Measurements from ENCODE around the gene FOXO3.

FOXO3 gene

DNA sequence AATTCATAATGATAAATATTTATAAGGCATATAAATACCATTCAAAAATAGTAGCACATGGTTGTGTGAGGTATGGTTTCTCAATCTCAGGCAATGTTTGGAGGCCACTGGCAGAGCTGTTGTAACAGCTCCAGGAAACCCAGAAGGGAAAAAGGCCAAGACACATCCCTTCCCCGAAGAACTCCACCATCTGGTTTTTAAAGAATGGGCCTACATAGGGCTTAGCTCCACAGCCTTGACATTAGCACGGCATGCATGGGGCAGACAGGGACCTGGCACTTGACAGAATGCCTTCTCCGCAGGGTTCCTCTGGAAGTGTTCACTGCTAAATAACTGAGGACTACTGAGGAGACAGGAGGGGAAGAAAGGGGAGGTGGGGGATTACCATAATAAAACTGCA lies 16.1 kb upstream of the FOXO3 start:
- Histone ChIP-seq H3K79me2 (ENCODE audit: control insufficient read depth, insufficient read depth, low read length, poor library complexity) (no peaks in the 10 kb centered on the region), H3K4me2 (ENCODE audit: low read length) (no peak overlapping the region), H3K27me3 (ENCODE audit: insufficient read depth, low read length) (no peaks in the 10 kb centered on the region), H3K23ac (ENCODE audit: low read length) (no peak overlapping the region), H3K14ac (ENCODE audit: low read length) (no peak overlapping the region), H4K8ac (ENCODE audit: low read depth, low read length) (no peak overlapping the region), H3K27ac (ENCODE audit: low read depth, low read length) (no peak overlapping the region), H2BK120ac (ENCODE audit: insufficient read depth, low read length, poor library complexity) (no peak overlapping the region), H2AFZ (ENCODE audit: insufficient read depth, low read length, poor library complexity) (no peak overlapping the region), H3K9me3 (ENCODE audit: insufficient read depth, low read depth, low read length) (no peaks in the 10 kb centered on the region), H3K36me3 (ENCODE audit: control insufficient read depth in 1 of 2, insufficient read depth in 2 of 2, low read length in 2 of 2) (no peaks in the 10 kb centered on the region), H3K79me1 (ENCODE audit: low read length) (no peaks in the 10 kb centered on the region), H4K12ac (ENCODE audit: low read depth, low read length) (no peak overlapping the region), H4K91ac (ENCODE audit: low read depth, low read length) (no peak overlapping the region), H3K9ac (ENCODE audit: low read length) (no peak overlapping the region), H3K4me3 (ENCODE audit: low read depth, low read length) (no peak overlapping the region), H3K18ac (ENCODE audit: low read length) (no peak overlapping the region), H2BK12ac (ENCODE audit: low read length) (no peak overlapping the region), H3K4me1 (ENCODE audit: control insufficient read depth in 1 of 2, insufficient read depth in 2 of 2, low read length in 2 of 2) (no peaks in the 10 kb centered on the region), H2AK5ac (ENCODE audit: low read length) (no peak overlapping the region), H3K4ac (ENCODE audit: low read depth, low read length) (no peak overlapping the region), H2BK5ac (ENCODE audit: low read depth, low read length, poor library complexity) (no peak overlapping the region)
- no peak for DNase-seq
- no CpG with 5 or more reads among the region's 3 CpGs for WGBS (ENCODE audit: extremely low coverage, insufficient coverage, insufficient read length)

DNA sequence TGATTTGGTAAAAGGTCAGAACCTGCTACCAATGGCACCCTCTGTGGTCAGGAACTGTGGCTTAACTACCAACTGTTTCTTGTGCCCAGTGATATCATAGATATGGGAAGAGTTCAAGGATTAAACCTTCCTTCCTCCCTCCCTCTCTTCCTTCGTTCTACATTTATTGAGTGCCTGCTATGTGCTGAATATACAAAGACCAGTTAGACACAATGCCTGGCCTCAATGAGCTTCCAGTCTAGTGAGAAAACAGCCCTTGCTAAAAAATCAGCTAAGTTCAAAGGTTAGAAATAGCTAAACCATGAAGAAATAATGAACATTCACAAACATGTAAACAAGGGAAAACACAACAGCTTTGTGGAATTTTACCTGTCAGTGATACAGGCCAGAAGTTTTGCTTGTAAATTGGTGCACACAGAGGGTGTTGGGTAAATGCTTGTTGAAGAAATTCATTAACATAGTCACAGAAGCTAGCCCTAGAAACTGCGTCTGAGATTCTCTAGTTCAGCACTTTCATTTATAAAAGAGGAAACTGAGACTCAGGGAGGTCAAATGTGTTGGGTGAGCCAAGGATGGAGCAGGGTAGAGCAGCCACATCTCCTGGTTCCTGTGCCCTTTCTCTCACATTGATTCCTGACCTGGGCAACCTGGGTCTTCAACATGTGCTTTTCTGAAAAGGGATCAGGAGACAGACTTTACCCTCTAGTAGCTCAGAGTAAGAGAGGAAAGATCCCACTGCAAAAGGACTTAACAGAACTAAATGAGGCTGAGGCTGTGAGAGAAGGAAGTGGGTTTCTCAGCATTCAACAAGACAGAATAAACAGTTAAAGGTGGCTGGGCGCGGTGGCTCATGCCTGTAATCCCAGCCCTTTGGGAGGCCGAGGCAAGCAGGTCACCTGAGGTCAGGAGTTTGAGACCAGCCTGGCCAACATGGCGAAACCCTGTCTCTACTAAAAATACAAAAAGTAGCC lies 14.4 kb upstream of the FOXO3 start:
- no peak overlapping the region for H3K27ac ChIP-seq (ENCODE audit: low read depth, low read length)
- H4K12ac ChIP-seq (ENCODE audit: low read depth, low read length), result no peak overlapping the region
- no peak overlapping the region for H3K4ac ChIP-seq (ENCODE audit: low read depth, low read length)
- no peak overlapping the region for H4K8ac ChIP-seq (ENCODE audit: low read depth, low read length)
- no peak overlapping the region for H2BK5ac ChIP-seq (ENCODE audit: low read depth, low read length, poor library complexity)
- H3K4me2 ChIP-seq (ENCODE audit: low read length), result no peak overlapping the region
- no peak overlapping the region for H4K91ac ChIP-seq (ENCODE audit: low read depth, low read length)
- no peak overlapping the region for H3K14ac ChIP-seq (ENCODE audit: low read length)
- no peak overlapping the region for H2AFZ ChIP-seq (ENCODE audit: insufficient read depth, low read length, poor library complexity)
- no peaks in the 10 kb centered on the region for H3K9me3 ChIP-seq (ENCODE audit: insufficient read depth, low read depth, low read length)
- no peak overlapping the region for H3K9ac ChIP-seq (ENCODE audit: low read length)
- no peak overlapping the region for H3K4me3 ChIP-seq (ENCODE audit: low read depth, low read length)
- H3K79me2 ChIP-seq (ENCODE audit: control insufficient read depth, insufficient read depth, low read length, poor library complexity), result no peaks in the 10 kb centered on the region
- H3K18ac ChIP-seq (ENCODE audit: low read length), result no peak overlapping the region
- no peaks in the 10 kb centered on the region for H3K79me1 ChIP-seq (ENCODE audit: low read length)
- no peak for DNase-seq
- H2BK120ac ChIP-seq (ENCODE audit: insufficient read depth, low read length, poor library complexity), result no peak overlapping the region
- peaks cover 0 to 3% of the 10 kb centered on the region in 2 experiments for H3K4me1 ChIP-seq (ENCODE audit: control insufficient read depth in 1 of 2, insufficient read depth in 2 of 2, low read length in 2 of 2)
- H2AK5ac ChIP-seq (ENCODE audit: low read length), result no peak overlapping the region
- H3K27me3 ChIP-seq (ENCODE audit: insufficient read depth, low read length), result no peaks in the 10 kb centered on the region
- H2BK12ac ChIP-seq (ENCODE audit: low read length), result no peak overlapping the region
- no peak overlapping the region for H3K23ac ChIP-seq (ENCODE audit: low read length)
- WGBS (ENCODE audit: extremely low coverage, insufficient coverage, insufficient read length), result no CpG with 5 or more reads among the region's 6 CpGs
- no peaks in the 10 kb centered on the region for H3K36me3 ChIP-seq (ENCODE audit: control insufficient read depth in 1 of 2, insufficient read depth in 2 of 2, low read length in 2 of 2)

DNA sequence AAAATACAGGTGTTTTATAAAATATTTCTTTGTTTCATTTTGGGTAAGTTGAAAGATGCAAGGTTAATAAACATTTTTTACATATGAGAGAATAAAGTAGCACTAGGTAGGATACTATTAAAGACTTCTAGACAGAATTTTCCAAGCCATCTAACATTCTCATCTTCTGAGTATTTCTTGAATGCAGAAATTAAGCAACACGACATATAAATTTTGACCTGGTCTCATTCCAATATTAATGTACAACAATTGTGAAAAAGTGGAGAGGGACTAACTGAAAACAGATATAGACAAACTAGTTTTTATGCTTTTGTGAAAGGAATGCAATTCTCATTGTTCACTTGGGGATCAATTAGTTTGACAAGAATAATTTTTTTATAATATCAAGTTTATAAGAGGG lies 11.5 kb upstream of the FOXO3 start:
- H3K18ac ChIP-seq (ENCODE audit: low read length), result no peak overlapping the region
- no peak overlapping the region for H4K91ac ChIP-seq (ENCODE audit: low read depth, low read length)
- no peaks in the 10 kb centered on the region for H3K79me1 ChIP-seq (ENCODE audit: low read length)
- H2AFZ ChIP-seq (ENCODE audit: insufficient read depth, low read length, poor library complexity), result no peak overlapping the region
- no peak overlapping the region for H2BK12ac ChIP-seq (ENCODE audit: low read length)
- no peak overlapping the region for H3K27ac ChIP-seq (ENCODE audit: low read depth, low read length)
- H2BK5ac ChIP-seq (ENCODE audit: low read depth, low read length, poor library complexity), result no peak overlapping the region
- no peaks in the 10 kb centered on the region for H3K9me3 ChIP-seq (ENCODE audit: insufficient read depth, low read depth, low read length)
- H3K4me3 ChIP-seq (ENCODE audit: low read depth, low read length), result no peak overlapping the region
- peaks cover 0 to 3% of the 10 kb centered on the region in 2 experiments for H3K4me1 ChIP-seq (ENCODE audit: control insufficient read depth in 1 of 2, insufficient read depth in 2 of 2, low read length in 2 of 2)
- H3K36me3 ChIP-seq (ENCODE audit: control insufficient read depth in 1 of 2, insufficient read depth in 2 of 2, low read length in 2 of 2), result no peaks in the 10 kb centered on the region
- no peak overlapping the region for H3K9ac ChIP-seq (ENCODE audit: low read length)
- H4K8ac ChIP-seq (ENCODE audit: low read depth, low read length), result no peak overlapping the region
- no peak overlapping the region for H2AK5ac ChIP-seq (ENCODE audit: low read length)
- no peak overlapping the region for H2BK120ac ChIP-seq (ENCODE audit: insufficient read depth, low read length, poor library complexity)
- H4K12ac ChIP-seq (ENCODE audit: low read depth, low read length), result no peak overlapping the region
- no peaks in the 10 kb centered on the region for H3K79me2 ChIP-seq (ENCODE audit: control insufficient read depth, insufficient read depth, low read length, poor library complexity)
- H3K27me3 ChIP-seq (ENCODE audit: insufficient read depth, low read length), result no peaks in the 10 kb centered on the region
- no peak overlapping the region for H3K4me2 ChIP-seq (ENCODE audit: low read length)
- no peak overlapping the region for H3K14ac ChIP-seq (ENCODE audit: low read length)
- DNase-seq, result no peak
- H3K23ac ChIP-seq (ENCODE audit: low read length), result no peak overlapping the region
- H3K4ac ChIP-seq (ENCODE audit: low read depth, low read length), result no peak overlapping the region
- no CpG with 5 or more reads among the region's 1 CpG for WGBS (ENCODE audit: extremely low coverage, insufficient coverage, insufficient read length)

DNA sequence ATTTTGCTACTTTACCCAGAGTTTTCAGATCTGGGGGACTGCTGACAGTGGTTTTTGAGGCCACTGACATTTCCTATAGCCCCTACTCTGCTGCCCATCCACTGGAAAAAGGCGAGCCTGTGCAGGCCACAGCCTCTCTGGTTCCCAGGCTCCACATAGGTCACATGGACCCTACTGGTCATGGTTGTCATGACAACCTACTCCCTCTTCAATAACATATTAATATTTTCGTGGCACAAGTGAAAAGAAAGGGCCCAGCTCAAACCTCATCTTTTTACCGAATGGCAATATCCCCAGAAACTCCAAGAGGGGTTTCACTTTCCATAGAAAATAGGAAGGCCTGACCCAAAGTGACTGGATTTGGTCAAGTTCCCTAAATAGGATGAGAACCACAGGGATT lies 11.0 kb upstream of the FOXO3 start:
- H4K91ac ChIP-seq (ENCODE audit: low read depth, low read length), result no peak overlapping the region
- H3K79me1 ChIP-seq (ENCODE audit: low read length), result no peaks in the 10 kb centered on the region
- no peak overlapping the region for H3K4ac ChIP-seq (ENCODE audit: low read depth, low read length)
- H3K4me2 ChIP-seq (ENCODE audit: low read length), result no peak overlapping the region
- H3K18ac ChIP-seq (ENCODE audit: low read length), result no peak overlapping the region
- no peak overlapping the region for H4K8ac ChIP-seq (ENCODE audit: low read depth, low read length)
- no peaks in the 10 kb centered on the region for H3K27me3 ChIP-seq (ENCODE audit: insufficient read depth, low read length)
- H2AK5ac ChIP-seq (ENCODE audit: low read length), result no peak overlapping the region
- DNase-seq, result no peak
- H2AFZ ChIP-seq (ENCODE audit: insufficient read depth, low read length, poor library complexity), result no peak overlapping the region
- no peaks in the 10 kb centered on the region for H3K79me2 ChIP-seq (ENCODE audit: control insufficient read depth, insufficient read depth, low read length, poor library complexity)
- H3K9me3 ChIP-seq (ENCODE audit: insufficient read depth, low read depth, low read length), result no peaks in the 10 kb centered on the region
- H3K9ac ChIP-seq (ENCODE audit: low read length), result no peak overlapping the region
- H3K4me1 ChIP-seq (ENCODE audit: control insufficient read depth in 1 of 2, insufficient read depth in 2 of 2, low read length in 2 of 2), result peaks cover 0 to 3% of the 10 kb centered on the region in 2 experiments
- H2BK120ac ChIP-seq (ENCODE audit: insufficient read depth, low read length, poor library complexity), result no peak overlapping the region
- no peaks in the 10 kb centered on the region for H3K36me3 ChIP-seq (ENCODE audit: control insufficient read depth in 1 of 2, insufficient read depth in 2 of 2, low read length in 2 of 2)
- H2BK5ac ChIP-seq (ENCODE audit: low read depth, low read length, poor library complexity), result no peak overlapping the region
- H3K27ac ChIP-seq (ENCODE audit: low read depth, low read length), result no peak overlapping the region
- no CpG with 5 or more reads among the region's 3 CpGs for WGBS (ENCODE audit: extremely low coverage, insufficient coverage, insufficient read length)
- H2BK12ac ChIP-seq (ENCODE audit: low read length), result no peak overlapping the region
- H4K12ac ChIP-seq (ENCODE audit: low read depth, low read length), result no peak overlapping the region
- H3K14ac ChIP-seq (ENCODE audit: low read length), result no peak overlapping the region
- no peak overlapping the region for H3K4me3 ChIP-seq (ENCODE audit: low read depth, low read length)
- no peak overlapping the region for H3K23ac ChIP-seq (ENCODE audit: low read length)

All from trophoblast cell (in vitro differentiated cells and primary cell).